HG03196 (cell line): ENCODE results near the gene FAM90A26.
"Not testable (repeated sequence)": the region's sequence is repeated elsewhere in the genome, so short reads cannot be mapped to it uniquely, and the experiment has no call there.

Source experiments
- ATAC-seq: cut with Tn5 transposase; IDR thresholded peaks from one replicate; pipeline ENCODE4 v1.9.1; 2021; ENCODE audit not compliant: unreplicated experiment

The FAM90A26 gene, protein sequence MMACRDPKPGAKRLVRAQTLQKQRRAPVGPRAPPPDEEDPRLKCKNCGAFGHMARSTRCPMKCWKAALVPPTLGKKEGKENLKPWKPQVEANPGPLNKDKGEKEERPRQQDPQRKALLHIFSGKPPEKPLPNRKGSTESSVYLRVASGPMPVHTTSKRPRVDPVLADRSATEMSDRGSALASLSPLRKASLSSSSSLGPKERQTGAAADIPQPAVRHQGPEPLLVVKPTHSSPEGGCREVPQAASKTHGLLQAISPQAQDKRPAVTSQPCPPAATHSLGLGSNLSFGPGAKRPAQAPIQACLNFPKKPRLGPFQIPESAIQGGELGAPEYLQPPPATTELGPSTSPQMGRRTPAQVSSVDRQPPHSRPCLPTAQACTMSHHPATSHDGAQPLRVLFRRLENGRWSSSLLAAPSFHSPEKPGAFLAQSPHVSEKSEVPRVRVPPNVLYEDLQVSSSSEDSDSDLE

DNA sequence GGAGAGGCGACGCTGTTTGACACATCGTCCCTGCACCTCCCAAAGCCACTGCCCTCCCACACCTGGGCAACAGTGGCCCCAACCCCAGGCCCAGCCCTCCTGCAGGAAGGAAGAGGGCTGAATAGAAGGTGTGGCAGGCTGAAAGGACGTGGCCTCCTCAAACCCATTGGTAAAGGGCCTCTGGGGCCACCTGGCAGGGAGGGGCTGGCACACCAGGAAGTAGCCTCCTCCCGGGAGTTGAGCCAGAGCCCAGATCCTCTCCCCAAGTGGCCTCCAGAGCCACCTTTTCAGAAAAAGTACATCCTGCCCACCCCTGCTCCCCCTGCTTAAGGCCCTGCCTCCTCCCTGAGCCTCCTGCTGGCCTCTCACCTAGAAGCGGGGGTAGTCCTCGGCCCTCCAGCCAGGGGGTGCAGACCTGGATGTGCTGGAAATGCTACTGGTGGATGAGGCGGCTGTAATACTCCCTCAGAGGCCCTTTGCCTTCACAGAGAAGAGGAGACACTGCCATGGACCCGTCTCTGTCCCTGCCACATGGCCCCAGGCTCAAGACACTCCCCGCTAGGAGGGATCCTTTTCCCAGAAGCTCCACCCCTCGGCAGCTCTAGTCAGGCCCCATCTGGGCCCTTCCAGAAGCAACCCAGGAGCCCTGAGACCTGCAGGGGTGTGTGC is at the start of gene FAM90A26:
Gene FAM90A26 (plus strand): TSS at position 619 of the 669 bp plus-strand sequence. CDS start 2,764 bp downstream, outside the sequence.
- not testable (repeated sequence) for ATAC-seq

DNA sequence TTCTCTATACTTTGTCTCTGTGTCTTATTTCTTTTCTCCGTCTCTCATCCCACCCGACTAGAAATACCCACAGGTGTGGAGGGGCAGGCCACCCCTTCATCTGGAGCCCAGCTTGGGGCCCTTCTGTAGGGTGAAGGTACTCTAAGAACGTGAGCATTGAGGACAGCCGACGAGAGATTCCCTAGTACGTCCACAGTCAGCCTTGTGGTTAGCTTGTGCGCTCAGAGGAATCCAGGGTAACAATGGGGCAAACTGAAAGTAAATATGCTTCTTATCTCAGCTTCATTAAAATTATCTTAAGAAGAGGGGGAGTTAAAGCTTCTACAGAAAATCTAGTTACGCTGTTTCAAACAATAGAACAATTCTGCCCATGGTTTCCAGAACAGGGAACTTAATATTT is 47.5 kb upstream of the FAM90A26 start:
- ATAC-seq: not testable (repeated sequence)

DNA sequence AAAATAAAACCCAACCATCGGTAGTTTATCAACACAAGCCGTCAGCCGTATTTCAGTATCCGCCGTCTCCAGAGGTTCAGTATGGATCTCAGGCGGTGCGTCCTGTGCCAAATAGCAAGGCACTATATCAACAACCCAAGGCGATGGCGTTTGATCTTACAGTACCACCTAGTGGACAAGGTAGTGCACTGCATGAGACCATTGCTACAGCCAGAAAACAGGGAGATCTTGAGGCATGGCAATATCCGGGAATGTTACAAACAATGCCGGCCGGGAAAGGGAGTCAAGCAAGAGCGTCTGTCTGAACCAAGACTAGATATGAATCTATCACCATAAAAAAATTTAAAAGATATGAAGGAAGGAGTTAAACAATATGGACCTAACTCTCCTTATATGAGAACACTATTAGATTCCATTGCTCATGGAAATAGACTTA is 46.6 kb upstream of the FAM90A26 start:
- ATAC-seq: not testable (repeated sequence)

DNA sequence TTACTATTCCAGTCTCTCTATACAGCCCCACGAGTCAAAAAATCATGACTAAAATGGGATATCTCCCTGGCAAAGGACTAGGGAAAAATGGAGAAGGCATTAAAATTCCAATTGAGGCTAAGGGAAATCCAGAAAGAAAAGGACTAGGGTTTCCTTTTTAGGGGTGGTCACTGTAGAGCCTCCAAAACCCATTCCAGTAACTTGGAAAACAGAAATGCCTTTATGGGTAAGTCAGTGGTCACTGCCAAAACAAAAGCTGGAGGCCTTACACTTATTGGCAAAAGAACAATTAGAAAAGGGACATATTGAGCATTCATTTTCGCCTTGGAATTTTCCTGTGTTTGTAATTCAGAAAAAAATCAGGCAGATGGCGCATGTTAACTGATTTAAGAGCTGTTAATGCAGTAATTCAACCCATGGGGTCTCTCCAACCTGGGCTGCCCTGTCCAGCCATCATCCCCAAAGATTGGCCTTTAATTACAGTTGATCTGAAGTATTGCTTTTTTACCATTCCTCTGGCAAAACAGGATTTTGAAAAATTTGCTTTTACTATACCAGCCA is 44.5 kb upstream of the FAM90A26 start:
- ATAC-seq: not testable (repeated sequence)

DNA sequence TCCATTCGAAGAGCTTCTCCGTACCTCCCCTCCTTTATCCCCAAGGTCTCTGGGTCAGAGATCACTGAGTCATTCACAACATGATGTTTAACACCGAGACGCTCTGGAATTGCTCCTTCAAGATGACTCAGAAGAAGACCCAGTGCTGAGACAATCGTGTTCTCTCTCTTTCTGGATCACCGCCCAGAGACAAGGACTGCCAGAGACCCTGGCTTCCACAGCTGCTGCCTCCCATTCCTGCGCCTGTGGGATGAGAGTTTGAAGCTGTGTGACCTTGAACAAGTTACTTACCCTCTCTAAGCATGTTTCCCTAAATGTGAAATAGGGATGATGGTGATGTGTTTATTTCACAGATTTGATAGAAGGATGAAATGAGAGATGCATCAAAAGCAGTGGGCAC is 38.8 kb upstream of the FAM90A26 start:
- ATAC-seq: not testable (repeated sequence)

DNA sequence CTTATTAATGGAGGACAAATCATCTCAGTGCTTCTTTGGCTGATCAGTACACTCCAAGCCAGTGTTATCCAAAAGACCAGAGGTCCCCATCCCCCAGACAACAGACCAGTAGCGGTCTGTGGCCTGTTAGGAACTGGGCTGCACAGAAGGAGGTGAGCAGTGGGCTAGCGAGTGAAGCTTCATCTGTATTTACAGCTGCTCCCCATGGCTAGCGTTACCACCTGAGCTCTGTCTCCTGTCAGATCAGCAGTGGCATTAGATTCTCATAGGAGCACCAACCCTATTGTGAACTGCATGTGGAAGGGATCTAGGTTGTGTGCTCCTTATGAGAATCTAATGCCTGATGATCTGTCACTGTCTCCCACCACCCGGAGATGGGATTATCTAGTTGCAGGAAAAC is 37.4 kb upstream of the FAM90A26 start:
- not testable (repeated sequence) for ATAC-seq

DNA sequence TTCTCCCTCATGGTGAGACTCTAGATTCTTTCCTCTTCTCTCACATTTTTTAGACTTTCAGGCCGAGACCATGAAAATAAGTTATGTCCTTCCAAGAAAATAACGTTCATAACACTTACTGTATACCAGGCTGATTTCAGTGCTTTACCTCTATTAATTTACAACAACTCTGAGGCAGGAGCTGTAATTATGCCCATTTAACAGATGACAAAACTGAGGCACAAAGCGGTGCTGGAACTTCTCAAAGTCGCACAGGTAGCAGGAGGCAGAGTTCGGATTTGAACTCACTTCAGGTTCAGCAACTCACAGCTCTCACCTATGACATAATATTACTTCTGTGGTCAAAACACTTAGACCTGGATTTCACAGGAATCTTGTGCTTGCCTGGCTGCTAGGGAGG is 36.2 kb upstream of the FAM90A26 start:
- not testable (repeated sequence) for ATAC-seq

DNA sequence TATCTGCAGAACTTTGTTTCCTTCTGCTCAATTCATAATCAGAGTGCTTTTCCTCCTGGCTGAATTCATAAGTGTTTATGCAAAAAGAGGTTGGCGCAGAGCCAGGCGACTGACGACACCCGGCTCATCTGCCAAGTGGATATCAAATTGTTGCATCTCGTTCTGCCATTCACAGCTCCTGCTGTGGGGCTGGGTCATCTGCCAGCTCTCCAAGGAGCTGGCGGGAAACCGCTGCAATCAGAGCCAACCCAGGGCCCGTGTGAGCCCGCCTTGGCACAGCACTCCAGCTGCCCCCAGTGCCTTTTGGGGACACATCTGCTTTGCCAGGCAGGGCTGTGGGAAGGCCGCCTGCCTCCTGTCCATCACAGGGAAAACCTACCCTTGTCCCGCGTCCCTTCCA is 35.7 kb upstream of the FAM90A26 start:
- ATAC-seq: not testable (repeated sequence)

DNA sequence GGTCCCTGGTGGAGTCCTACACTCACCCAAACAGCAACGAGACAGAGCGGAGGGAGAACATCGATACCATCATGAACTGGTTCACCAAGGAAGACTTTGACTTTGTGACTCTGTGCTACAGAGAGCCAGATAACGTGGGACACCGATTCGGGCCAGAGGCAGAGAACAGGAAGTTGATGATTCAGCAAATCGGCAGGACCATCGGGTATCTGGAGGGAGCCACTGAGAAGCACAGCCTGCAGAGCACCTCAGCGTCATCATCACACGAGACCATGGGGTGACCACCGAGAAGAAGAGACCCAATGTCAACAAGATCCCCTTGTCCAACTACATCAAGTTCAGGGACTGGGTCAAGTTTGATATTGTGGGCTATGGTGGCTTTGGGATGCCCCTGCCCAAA is 29.2 kb upstream of the FAM90A26 start:
- not testable (repeated sequence) for ATAC-seq

DNA sequence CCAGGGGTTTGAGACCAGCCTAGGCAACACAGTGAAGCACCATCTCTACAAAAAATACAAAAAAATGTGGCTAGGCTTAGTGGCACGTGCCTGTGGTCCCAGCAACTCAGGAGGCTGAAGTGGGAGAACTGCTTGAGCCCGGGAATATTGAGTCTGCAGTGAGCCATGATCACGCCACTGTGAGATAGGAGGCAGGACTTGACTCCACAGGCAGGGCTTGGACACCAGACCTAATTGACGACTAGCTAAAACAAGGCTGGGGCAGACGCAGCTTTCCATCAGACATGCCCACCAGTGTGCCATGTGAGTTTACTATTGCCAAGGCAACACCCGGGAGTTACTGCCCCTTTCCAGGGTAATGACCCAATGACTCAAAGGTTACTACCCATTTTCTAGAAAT is 27.4 kb upstream of the FAM90A26 start:
- not testable (repeated sequence) for ATAC-seq

DNA sequence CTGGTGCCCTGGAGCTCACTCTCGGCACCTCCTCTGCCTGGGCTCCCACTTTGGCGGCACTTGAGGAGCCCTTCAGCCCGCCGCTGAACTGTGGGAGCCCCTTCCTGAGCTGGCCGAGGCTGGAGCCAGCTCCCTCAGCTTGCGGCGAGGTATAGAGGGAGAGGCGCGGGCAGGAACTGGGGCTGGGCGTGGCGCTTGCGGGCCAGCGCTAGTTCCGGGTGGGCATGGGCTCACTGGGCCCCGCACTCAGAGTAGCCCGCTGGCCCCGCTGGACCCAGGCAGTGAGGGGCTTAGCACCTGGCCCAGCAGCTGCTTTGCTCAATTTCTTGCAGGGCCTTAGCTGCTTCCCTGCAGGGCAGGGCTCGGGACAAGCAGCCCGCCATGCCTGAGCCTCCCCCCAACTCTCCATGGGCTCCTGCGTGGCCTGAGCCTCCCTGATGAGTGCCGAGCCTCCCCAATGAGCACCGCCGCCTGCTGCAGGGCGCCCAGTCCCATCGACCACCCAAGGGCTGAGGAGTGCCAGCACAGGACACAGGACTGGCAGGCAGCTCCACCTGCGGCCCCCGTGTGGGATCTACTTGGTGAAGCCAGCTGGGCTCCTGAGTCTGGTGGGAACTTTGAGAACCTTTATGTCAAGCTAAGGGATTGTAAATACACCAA is 26.7 kb upstream of the FAM90A26 start:
- no peak for ATAC-seq

DNA sequence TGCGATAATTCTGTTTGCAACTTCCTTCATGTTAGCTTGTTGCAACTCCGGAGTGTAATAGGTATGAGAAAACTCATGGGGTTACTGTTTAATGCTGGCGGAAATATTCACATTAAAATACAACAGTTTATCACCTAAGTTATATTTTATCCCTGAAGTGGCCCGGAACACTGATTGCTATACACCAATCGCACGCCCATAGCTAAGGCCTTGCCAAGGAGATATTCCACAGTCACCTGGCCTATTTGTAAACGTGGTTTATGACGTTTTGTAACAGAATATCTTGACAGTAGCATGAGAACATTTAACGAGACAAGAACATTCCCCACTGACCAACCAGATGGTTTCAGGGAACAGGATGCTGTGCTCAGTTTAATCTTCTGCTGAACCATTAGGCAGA is 23.2 kb upstream of the FAM90A26 start:
- no peak for ATAC-seq

DNA sequence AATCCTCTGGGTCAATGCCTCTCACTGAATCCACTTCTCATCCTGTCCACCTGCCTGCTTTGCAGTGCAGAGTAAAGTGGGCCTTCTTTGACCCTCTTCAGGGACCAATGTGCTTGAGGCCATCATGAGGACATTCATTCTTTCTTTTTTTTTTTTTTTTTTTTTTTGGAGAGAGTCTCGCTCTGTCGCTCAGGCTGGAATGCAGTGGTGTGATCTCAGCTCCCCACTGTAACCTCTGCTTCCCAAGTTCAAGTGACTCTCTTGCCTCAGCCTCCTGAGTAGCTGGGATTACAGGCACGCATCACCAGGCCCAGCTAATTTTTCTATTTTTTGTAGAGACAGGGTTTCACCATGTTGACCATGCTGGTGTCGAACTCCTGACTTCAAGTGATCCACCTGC is 22.8 kb upstream of the FAM90A26 start:
- ATAC-seq: not testable (repeated sequence)

DNA sequence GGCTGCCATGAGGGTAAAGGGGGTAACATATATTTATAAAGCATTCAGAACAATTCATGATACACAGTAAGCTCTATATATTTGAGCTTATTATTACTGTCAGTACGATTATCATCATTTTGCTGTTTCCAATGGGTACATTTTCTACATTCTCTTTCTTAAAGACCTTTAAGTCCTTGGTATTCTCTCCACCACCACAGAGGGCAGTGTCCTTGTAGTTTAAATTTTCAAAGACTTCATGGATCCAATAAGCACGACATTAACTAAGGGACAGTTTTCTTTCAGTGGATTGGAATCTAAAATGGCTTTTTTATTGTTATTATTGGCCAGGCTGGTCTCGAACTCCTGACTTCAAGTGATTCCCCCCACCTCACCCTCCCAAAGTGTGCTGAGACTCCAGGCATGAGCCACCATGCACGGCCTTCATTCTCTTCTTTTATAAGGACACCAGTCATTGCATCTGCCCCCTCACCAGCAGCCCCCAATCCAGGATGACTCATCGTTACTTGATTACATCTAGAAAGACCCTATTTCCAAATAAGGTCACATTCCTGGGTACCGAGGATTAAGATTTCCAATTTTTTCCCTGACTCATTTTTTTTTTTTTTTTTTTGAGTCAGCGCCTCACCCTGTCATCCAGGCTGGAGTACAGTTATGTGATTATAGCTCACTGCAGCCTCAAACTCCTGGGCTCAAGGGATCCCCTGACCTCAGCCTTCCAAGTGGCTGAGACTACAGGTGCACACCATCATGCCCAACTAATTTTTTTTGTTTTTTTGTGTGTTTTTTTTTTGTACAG is 21.4 kb upstream of the FAM90A26 start:
- not testable (repeated sequence) for ATAC-seq

DNA sequence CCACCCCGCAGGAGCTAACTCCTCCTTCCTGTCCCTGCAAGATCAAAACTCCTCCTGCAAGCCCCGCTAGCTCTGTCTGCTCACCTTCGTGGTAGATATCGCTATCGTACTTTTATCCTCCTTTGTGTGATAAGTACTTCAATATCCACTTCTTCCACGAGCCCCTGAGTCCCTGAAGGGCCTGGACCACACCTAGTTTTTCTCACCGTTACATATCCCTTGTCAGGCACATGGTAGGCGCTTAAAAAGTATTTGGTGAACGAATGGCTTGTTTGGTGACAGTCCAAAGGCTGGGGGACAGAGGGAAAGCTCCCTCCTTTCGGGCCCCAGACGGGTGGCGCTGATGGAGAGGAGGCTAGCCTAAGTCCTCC is 18.4 kb upstream of the FAM90A26 start:
- ATAC-seq: not testable (repeated sequence)

DNA sequence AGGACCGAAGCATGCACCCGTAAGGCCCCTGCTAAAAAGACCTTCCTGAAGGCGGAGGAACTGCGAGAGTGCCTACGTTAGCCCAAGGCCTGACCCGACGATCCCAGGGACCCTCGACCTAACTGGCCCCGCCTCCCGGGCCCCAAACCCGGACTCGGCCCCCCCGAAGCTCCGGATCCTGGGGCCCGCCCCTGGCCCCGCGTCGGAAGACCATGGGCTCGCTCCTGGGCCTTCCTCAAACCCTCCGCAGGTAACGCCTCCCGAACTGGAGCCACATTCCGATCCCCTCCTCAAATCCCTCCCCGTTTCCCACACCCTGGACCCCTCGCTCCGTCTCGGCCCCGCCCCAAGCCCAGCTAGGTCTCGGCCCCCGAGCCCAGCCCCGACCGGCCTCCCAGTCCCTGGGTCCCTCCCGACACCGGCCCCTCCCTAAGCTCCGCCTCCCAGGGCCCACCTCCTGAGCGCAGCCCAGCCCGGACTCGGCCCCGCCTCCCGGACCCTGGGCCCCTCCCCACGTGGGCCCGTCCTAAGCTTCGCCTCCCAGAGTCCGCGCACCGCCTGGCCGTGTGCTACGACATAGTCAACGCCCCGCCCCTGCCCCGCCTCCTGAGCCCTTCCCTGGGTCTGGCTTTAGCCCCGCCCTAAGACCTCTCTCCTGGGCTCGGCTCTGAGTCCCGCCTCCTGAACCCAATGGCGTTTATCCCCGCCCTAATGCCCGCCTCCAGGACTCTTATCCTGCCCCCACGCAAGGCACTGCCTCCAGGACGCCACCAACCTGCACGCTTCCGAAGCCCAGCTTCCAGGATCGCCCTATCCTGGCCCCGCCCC is 17.8 kb upstream of the FAM90A26 start:
- not testable (repeated sequence) for ATAC-seq

DNA sequence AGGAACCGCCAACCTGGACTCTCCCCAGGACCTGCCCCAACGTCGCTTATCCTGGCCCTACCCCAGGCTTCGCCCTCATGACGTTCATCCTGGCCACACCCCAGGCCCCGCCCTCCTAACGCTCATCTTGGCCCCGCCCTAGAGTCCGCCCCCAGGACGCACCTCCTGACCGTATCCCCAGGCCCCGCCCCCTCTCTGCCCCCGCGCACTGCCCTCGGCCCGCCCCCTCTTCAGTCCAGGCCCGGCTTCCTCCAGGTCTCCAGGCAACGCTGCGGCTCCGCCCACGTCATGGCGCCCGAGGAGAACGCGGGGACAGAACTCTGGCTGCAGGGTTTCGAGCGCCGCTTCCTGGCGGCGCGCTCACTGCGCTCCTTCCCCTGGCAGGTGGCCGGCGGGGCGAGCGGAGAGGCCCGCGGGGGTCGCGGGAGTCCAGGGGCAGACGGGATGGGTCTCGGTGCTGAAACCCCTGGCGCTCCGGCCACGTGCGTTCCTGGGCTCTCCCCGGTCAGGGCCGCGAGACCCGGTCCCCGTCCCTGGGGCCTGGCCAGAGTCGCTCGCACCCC is 17.1 kb upstream of the FAM90A26 start:
- ATAC-seq: not testable (repeated sequence)

DNA sequence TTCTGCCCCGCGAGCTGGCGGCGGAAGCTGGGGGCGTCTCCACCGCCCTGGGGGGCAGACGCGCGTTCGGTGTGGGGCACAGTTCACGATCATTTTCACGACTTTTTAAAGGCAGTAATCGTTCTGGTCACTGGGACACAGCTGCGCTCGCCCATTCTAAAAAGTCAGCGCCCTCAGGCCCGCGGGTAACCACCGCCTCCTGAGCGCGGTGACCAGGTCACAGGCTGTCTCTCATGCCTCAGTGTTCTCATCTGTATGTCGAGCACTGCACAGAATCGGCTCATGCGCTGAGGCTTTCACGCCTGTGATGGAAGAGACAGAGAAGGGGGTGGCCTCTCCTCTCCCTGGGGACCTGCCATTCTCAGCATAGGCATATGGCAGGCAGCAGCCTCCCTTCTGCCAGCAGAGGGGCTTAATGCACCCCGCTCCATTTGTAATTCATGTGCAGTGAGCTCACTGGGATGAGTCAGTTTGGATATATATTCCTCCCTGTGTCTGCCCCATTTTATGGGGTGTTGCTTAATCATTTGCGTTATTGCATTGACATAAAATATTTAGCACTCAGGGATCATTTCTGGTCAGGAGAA is 16.5 kb upstream of the FAM90A26 start:
- ATAC-seq: not testable (repeated sequence)
